Smooth muscle cell (in vitro differentiated cells): Measurements from ENCODE around the gene CHRNA5. TPM values are rescaled to one million over a fixed set of nuclear protein-coding genes. Genes with fewer than 3 reads are reported as not detected.

ENCODE experiments used
- DNase-seq: peaks from one replicate; lab custom pipeline; 2025; ENCODE audit not compliant: unreplicated experiment; lab: John Stamatoyannopoulos, UW
- H2AFZ ChIP-seq: fragments of 200-600 bp; sonication (generic); 2 replicates; pipeline ENCODE4 v1.6.0; 2016; ENCODE audit warnings: antibody characterized with exemption, low read depth, mild to moderate bottlenecking
- H3F3A ChIP-seq: fragments of 200-600 bp; sonication (generic); 2 replicates; pipeline ENCODE4 v1.6.0; 2017; ENCODE audit warnings: antibody characterized with exemption, low read depth
- H3K27ac ChIP-seq: fragments of 200-600 bp; sonication (generic); 2 replicates; pipeline ENCODE4 v1.5.1; 2016; ENCODE audit warnings: low read depth, mild to moderate bottlenecking
- H3K27me3 ChIP-seq: fragments of 200-600 bp; sonication (generic); 2 replicates; pipeline ENCODE4 v1.6.1; 2016; ENCODE audit warnings: low read depth, mild to moderate bottlenecking
- H3K36me3 ChIP-seq: fragments of 200-600 bp; sonication (generic); 2 replicates; pipeline ENCODE4 v1.5.1; 2016; ENCODE audit warnings: low read depth
- H3K4me1 ChIP-seq: fragments of 200-600 bp; sonication (generic); 2 replicates; pipeline ENCODE4 v1.5.1; 2016; ENCODE audit warnings: low read depth
- H3K4me2 ChIP-seq: fragments of 200-600 bp; sonication (generic); 2 replicates; pipeline ENCODE4 v1.6.0; 2016; ENCODE audit warnings: mild to moderate bottlenecking
- H3K4me3 ChIP-seq: fragments of 200-600 bp; sonication (generic); 2 replicates; pipeline ENCODE4 v1.5.1; 2016; ENCODE audit warnings: mild to moderate bottlenecking
- H3K79me2 ChIP-seq: fragments of 200-600 bp; sonication (generic); 2 replicates; pipeline ENCODE4 v1.6.0; 2016; ENCODE audit warnings: low read depth, mild to moderate bottlenecking
- H3K9ac ChIP-seq: fragments of 200-600 bp; sonication (generic); 2 replicates; pipeline ENCODE4 v1.6.0; 2016; ENCODE audit warnings: low read depth
- H3K9me3 ChIP-seq: fragments of 200-600 bp; sonication (generic); replicated peaks from 2 replicates; pipeline ENCODE4 v1.5.1; 2016; ENCODE audit warnings: low read depth
- H4K20me1 ChIP-seq: fragments of 200-600 bp; sonication (generic); 2 replicates; pipeline ENCODE4 v1.6.0; 2016; ENCODE audit warnings: low read depth
- CTCF ChIP-seq: fragments of 200-600 bp; sonication (generic); IDR thresholded peaks from 2 replicates; pipeline ENCODE4 v1.5.1; 2017; ENCODE audit warnings: borderline replicate concordance, mild to moderate bottlenecking, antibody characterized with exemption; ENCODE audit not compliant: insufficient read depth, poor library complexity, severe bottlenecking
- WGBS: methylation state at CpG from one replicate; pipeline ENCODE4 v1.1.7; 2016; ENCODE audit warnings: low lambda C conversion rate; 5-methylcytosine and 5-hydroxymethylcytosine counted together
- polyA plus RNA-seq: library from polyadenylated mRNA; unstranded; fragments of >200 nt; fragmentation: Nextera tagmentation; extraction: Ambion mirVana; gene quantifications from 2 replicates; pipeline ENCODE4 v1.2.1, GENCODE V29; 2016
- total RNA-seq: library from RNA; depleted of rRNA; stranded (reverse); fragments of >200 nt; gene quantifications from 2 replicates; pipeline ENCODE4 v1.2.3, GENCODE V29; 2014

The CHRNA5 gene
- total and polyA plus RNA-seq, 2 experiments from 2014 or later, result 0.85 to 2.4 TPM

- 84% methylated on average over 7 of the region's 7 CpGs for WGBS
- no peak overlapping the region for H3K27ac ChIP-seq
Observed at GRCh38 chr15:78623786-78624497, 58.6 kb downstream of the CHRNA5 start.

GRCh38 chr15:78624651-78625590, 59.6 kb downstream of the CHRNA5 start:
- no peak for TF ChIP-seq CTCF
- Histone ChIP-seq H2AFZ (no peak overlapping the region), H3K9me3 (no peaks in the 10 kb centered on the region), H3F3A (no peaks in the 10 kb centered on the region), H3K36me3 (no peaks in the 10 kb centered on the region), H3K4me3 (no peak overlapping the region), H3K4me1 (peaks cover under 1% of the 10 kb centered on the region), H4K20me1 (no peaks in the 10 kb centered on the region), H3K27me3 (peaks cover 87% of the 10 kb centered on the region), H3K4me2 (no peak overlapping the region), H3K27ac (no peak overlapping the region), H3K9ac (no peak overlapping the region), H3K79me2 (no peaks in the 10 kb centered on the region)
- DNase-seq, result no peak
- 89% methylated on average over 17 of the region's 17 CpGs for WGBS

More at GRCh38 chr15:78623786-78624497, 58.6 kb downstream of the CHRNA5 start:
- Histone ChIP-seq H3K9ac (no peak overlapping the region), H3K36me3 (no peaks in the 10 kb centered on the region), H3K4me2 (no peak overlapping the region), H3K4me1 (peaks cover 6% of the 10 kb centered on the region), H3K9me3 (no peaks in the 10 kb centered on the region), H3K27me3 (peaks cover 94% of the 10 kb centered on the region), H4K20me1 (no peaks in the 10 kb centered on the region), H3F3A (no peaks in the 10 kb centered on the region), H2AFZ (no peak overlapping the region), H3K4me3 (no peak overlapping the region), H3K79me2 (no peaks in the 10 kb centered on the region)
- no peak for DNase-seq
- no peak for TF ChIP-seq CTCF

- H3K27ac ChIP-seq, result no peak overlapping the region
- DNase-seq, result no peak
- 86% methylated on average over 12 of the region's 12 CpGs for WGBS
- H3K9ac ChIP-seq, result no peak overlapping the region
- no peak for TF ChIP-seq CTCF
- H3K79me2 ChIP-seq, result no peaks in the 10 kb centered on the region
- H4K20me1 ChIP-seq, result no peaks in the 10 kb centered on the region
- H3K4me1 ChIP-seq, result no peaks in the 10 kb centered on the region
- H2AFZ ChIP-seq, result no peak overlapping the region
- H3K9me3 ChIP-seq, result no peaks in the 10 kb centered on the region
- no peak overlapping the region for H3K4me3 ChIP-seq
- H3K36me3 ChIP-seq, result no peaks in the 10 kb centered on the region
- no peaks in the 10 kb centered on the region for H3F3A ChIP-seq
- peaks cover 78% of the 10 kb centered on the region for H3K27me3 ChIP-seq
- no peak overlapping the region for H3K4me2 ChIP-seq
Observed at GRCh38 chr15:78625606-78626280, 60.4 kb downstream of the CHRNA5 start.
